ENCODE results near the gene CREG2.

The CREG2 gene

GRCh38 chr2:101305035-101305434 is 82.3 kb downstream of the CREG2 start:
- no peak for DNase-seq

- DNase-seq = no peak
Measured at GRCh38 chr2:101303688-101304087, 83.6 kb downstream of the CREG2 start.

- no peak for DNase-seq
Measured at GRCh38 chr2:101302016-101302415, 85.3 kb downstream of the CREG2 start.

GRCh38 chr2:101300836-101301235 is 86.5 kb downstream of the CREG2 start:
- no peak for DNase-seq

- no peak for DNase-seq
Measured at GRCh38 chr2:101300164-101300563, 87.1 kb downstream of the CREG2 start.

GRCh38 chr2:101299604-101300003 is 87.7 kb downstream of the CREG2 start:
- DNase-seq = no peak

GRCh38 chr2:101297383-101297782 is 89.9 kb downstream of the CREG2 start:
- DNase-seq = no peak

GRCh38 chr2:101296371-101296770 is 90.9 kb downstream of the CREG2 start:
- no peak for DNase-seq

GRCh38 chr2:101295895-101296294 is 91.4 kb downstream of the CREG2 start:
- DNase-seq = peak; percentile 15

Measured in kidney glomerular epithelial cell (primary cell).